A673 (cell line): ENCODE measurements around the gene DPYSL5. TPM values are rescaled to one million over a fixed set of nuclear protein-coding genes. Genes with fewer than 3 reads are reported as not detected.

Experiments used
- BruUV-seq: library from RNA; stranded (reverse); fragments of 400-500 nt; replicated peaks from 2 replicates; lab custom pipeline; 2021; lab: Mats Ljungman, UMichigan
- CTCF ChIA-PET: fragments of 300-600 bp; sonication (Branson Sonifier 250); formaldehyde crosslinking; loops from one replicate; lab custom pipeline; 2022; ENCODE audit warnings: antibody characterized with exemption; lab: Charles Lee
- POLR2A ChIA-PET: fragments of 300-600 bp; sonication (Branson Sonifier 250); formaldehyde crosslinking; loops from one replicate; lab custom pipeline; 2022; ENCODE audit warnings: antibody characterized with exemption; ENCODE audit not compliant: low non-redundant PET; lab: Charles Lee
- DNase-seq: peaks from one replicate; pipeline ENCODE4 v3.0.0-alpha.2; 2015; ENCODE audit warnings: low spot score
- H3K27ac ChIP-seq: fragments of 200-600 bp; sonication (generic); 2 replicates; pipeline ENCODE4 v1.5.1; 2016; ENCODE audit warnings: mixed run types, low read depth, mild to moderate bottlenecking, mixed read lengths, antibody characterized with exemption, low read length; ENCODE audit not compliant: poor library complexity, severe bottlenecking
- H3K27me3 ChIP-seq: fragments of 200-600 bp; sonication (generic); replicated peaks from 2 replicates; pipeline ENCODE4 v1.6.1; 2017; ENCODE audit warnings: mixed run types, low read depth, mild to moderate bottlenecking, mixed read lengths, antibody characterized with exemption, low read length; ENCODE audit not compliant: insufficient read depth, poor library complexity
- H3K36me3 ChIP-seq: fragments of 200-600 bp; sonication (generic); 2 replicates; pipeline ENCODE4 v1.6.1; 2016; ENCODE audit warnings: mixed run types, mild to moderate bottlenecking, mixed read lengths, antibody characterized with exemption, low read length; ENCODE audit not compliant: insufficient read depth, poor library complexity, severe bottlenecking
- H3K4me1 ChIP-seq: fragments of 200-600 bp; sonication (generic); 2 replicates; pipeline ENCODE4 v1.6.1; 2017; ENCODE audit warnings: mixed run types, mild to moderate bottlenecking, mixed read lengths, antibody characterized with exemption, low read length; ENCODE audit not compliant: insufficient read depth, poor library complexity, severe bottlenecking
- H3K4me3 ChIP-seq: fragments of 200-600 bp; sonication (generic); 2 replicates; pipeline ENCODE4 v1.5.1; 2016; ENCODE audit warnings: low read depth, mixed run types, mild to moderate bottlenecking, mixed read lengths, low read length; ENCODE audit not compliant: poor library complexity, severe bottlenecking
- H3K9me3 ChIP-seq: fragments of 200-600 bp; sonication (generic); 2 replicates; pipeline ENCODE4 v1.6.1; 2016; ENCODE audit warnings: mixed run types, low read depth, mild to moderate bottlenecking, mixed read lengths, antibody characterized with exemption, low read length; ENCODE audit not compliant: poor library complexity, severe bottlenecking
- CTCF ChIP-seq: fragments of 300-800, 200-600 bp; sonication (generic); conservative IDR thresholded peaks from 2 replicates; pipeline ENCODE4 v1.5.1; 2017; ENCODE audit warnings: low read depth, mild to moderate bottlenecking, antibody characterized with exemption, low read length, moderate library complexity, mixed read lengths
- EZH2 ChIP-seq: fragments of 200-600 bp; sonication (generic); IDR thresholded peaks from 2 replicates; pipeline ENCODE4 v1.6.1; 2017; ENCODE audit warnings: borderline replicate concordance, low read depth, mild to moderate bottlenecking, mixed read lengths, antibody characterized with exemption, low read length; ENCODE audit not compliant: poor library complexity, severe bottlenecking
- intact Hi-C: fragments of 100-400 bp; cut with micrococcal nuclease; formaldehyde crosslinking; loops from one replicate; pipeline ENCODE4 v1.10.0; 2022; ENCODE audit not compliant: unreplicated experiment
- total RNA-seq: library from RNA; stranded (reverse); gene quantifications from 2 replicates; pipeline ENCODE4 v1.2.3, GENCODE V29; 2021

The DPYSL5 gene
- total RNA-seq, 1 experiment from 2014 or later: 110 TPM

DNA sequence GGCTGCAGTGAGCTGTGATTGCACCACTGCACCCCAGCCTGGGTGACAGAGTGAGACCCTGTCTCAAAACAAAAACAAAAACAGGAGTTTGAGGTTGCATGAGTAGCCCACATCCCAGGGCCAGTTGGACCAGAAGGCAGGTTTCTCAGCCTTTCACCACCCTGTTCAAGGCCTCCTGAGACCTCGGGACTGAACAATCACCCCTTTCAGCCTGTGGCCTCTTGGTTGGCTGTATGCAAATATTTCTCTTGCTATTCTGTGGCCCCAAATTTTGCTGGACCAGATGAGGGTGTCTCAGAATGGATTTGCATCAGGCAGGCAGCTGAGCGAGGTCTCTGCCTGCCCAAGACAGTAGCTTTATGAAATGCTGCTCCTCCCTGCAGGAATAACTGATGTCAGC, 56.9 kb downstream of the DPYSL5 start:
- no TSS peak for BruUV-seq

DNA sequence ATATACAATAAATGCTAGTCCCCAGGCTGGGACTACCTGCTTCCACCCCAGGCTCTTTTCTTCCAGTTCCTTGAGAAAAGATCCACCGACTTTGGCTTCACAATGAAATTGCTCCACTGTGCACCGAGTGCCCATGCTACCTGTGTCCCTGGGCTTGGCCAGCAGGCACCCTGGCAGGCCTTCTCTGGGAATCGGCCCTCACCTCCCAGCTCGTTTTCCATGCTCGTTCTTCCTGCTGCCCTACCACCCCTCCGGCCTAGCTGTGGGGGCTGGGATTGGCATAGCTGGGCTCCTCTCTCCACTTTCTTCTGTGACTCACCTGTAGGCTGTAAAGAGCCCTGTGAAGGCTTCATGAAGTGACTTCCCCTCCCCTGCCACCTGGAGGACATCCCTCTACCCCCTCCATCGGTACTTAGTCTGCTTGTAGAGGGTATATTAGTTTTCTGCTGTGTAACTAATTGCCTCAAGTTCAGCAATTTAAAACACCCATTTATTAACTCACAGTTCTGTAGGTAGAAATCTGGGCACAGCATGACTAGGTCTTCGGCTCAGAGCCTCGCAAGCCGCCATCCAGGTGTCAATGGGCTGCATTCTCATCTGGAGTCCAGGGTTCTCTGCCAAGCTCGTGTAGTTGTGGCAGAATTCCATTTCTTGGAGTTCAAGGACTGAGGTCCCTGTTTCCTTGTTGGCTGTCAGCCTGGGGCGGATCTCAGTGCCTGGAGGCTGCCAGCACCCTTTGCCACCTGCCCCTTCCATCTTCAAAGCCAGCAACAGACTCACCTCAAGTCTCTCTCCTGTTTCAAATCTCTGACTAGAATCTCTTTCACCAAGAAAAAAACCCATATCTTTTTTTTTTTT, 57.6 kb downstream of the DPYSL5 start:
- Histone ChIP-seq H3K4me1 (peaks cover 19% of the 10 kb centered on the region), H3K4me3 (no peak overlapping the region), H3K9me3 (no peaks in the 10 kb centered on the region), H3K27me3 (no peaks in the 10 kb centered on the region), H3K27ac (no peak overlapping the region), H3K36me3 (peaks cover 31% of the 10 kb centered on the region)
- CTCF ChIA-PET: no interaction called here
- DNase-seq: no peak
- POLR2A ChIA-PET: no interaction called here
- no TSS peak for BruUV-seq
- intact Hi-C loops: no loop called here
- TF ChIP-seq EZH2 (no peak), CTCF (no peak)

More for the DNA sequence above, 56.9 kb downstream of the DPYSL5 start:
- intact Hi-C loops: no loop called here
- Histone ChIP-seq H3K4me3 (no peak overlapping the region), H3K4me1 (peaks cover 20% of the 10 kb centered on the region), H3K36me3 (peaks cover 27% of the 10 kb centered on the region), H3K27me3 (no peaks in the 10 kb centered on the region), H3K9me3 (no peaks in the 10 kb centered on the region), H3K27ac (no peak overlapping the region)
- TF ChIP-seq EZH2: no peak
- no peak for TF ChIP-seq CTCF
- CTCF ChIA-PET: no interaction called here
- no peak for DNase-seq
- POLR2A ChIA-PET: no interaction called here

GRCh38 chr2:26907416-26907815, 59.5 kb downstream of the DPYSL5 start:
- BruUV-seq: no TSS peak
- no peak overlapping the region for H3K4me3 ChIP-seq
- POLR2A ChIA-PET: no interaction called here
- TF ChIP-seq EZH2 (no peak), CTCF (no peak)
- peaks cover 12% of the 10 kb centered on the region for H3K4me1 ChIP-seq
- H3K27ac ChIP-seq: no peak overlapping the region
- CTCF ChIA-PET: no interaction called here
- no peaks in the 10 kb centered on the region for H3K9me3 ChIP-seq
- no peaks in the 10 kb centered on the region for H3K27me3 ChIP-seq
- intact Hi-C loops: no loop called here
- DNase-seq: no peak
- peaks cover 28% of the 10 kb centered on the region for H3K36me3 ChIP-seq
